Duodenal mucosa (tissue), 2 donors: ENCODE data around the gene CCSER1.
"Not testable (repeated sequence)": the region's sequence is repeated elsewhere in the genome, so short reads cannot be mapped to it uniquely, and the experiment has no call there.

Source experiments
- H3K27ac ChIP-seq: one replicate; pipeline ENCODE4 v1.7.0; 2013; ENCODE audit warnings: low read depth, low read length
- H3K27me3 ChIP-seq, 2 donors: one replicate each; pipeline ENCODE4 v1.7.0; 2013; ENCODE audit warnings: low read length in 2 of 2, control low read depth in 1 of 2; ENCODE audit not compliant: insufficient read depth in 2 of 2, control insufficient read depth in 1 of 2
- H3K36me3 ChIP-seq, 2 donors: one replicate each; pipeline ENCODE4 v1.7.0; 2013; ENCODE audit warnings: low read length in 2 of 2, control low read depth in 1 of 2; ENCODE audit not compliant: insufficient read depth in 2 of 2, control insufficient read depth in 1 of 2
- H3K4me1 ChIP-seq, 2 donors: one replicate each; pipeline ENCODE4 v1.7.0; 2013; ENCODE audit warnings: low read length in 2 of 2, control low read depth in 1 of 2; ENCODE audit not compliant: insufficient read depth in 2 of 2, control insufficient read depth in 1 of 2
- H3K4me3 ChIP-seq, 2 donors: one replicate each; pipeline ENCODE4 v1.7.0; 2013; ENCODE audit warnings: low read length in 2 of 2, low read depth in 1 of 2
- H3K9ac ChIP-seq, 2 donors: one replicate each; pipeline ENCODE4 v1.7.0; 2013; ENCODE audit warnings: low read length in 2 of 2, low read depth in 1 of 2
- H3K9me3 ChIP-seq, 2 donors: one replicate each; pipeline ENCODE4 v1.7.0; 2013; ENCODE audit warnings: low read length in 2 of 2, control low read depth in 1 of 2; ENCODE audit not compliant: control insufficient read depth in 1 of 2

The CCSER1 gene

DNA sequence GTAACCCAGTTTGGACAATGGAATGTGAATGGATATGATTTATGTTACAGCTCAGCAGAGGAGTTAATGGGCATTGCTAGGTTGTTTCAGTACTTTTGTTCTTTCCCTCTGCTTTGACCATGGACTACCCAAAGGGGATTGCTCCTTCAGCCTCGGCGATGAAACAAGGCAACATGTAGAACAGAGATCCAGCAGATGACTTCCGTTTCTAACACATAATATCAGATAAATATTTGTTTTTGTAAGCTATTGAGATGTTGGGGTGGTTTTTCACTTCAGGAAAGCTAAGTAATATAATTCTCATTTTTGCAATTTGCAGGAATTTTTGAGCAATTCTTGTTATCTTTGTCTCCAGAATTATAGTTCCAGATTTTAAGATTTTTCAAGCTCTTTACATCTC is 1241.9 kb downstream of the CCSER1 start:
- H3K4me1 ChIP-seq = no peaks in the 10 kb centered on the region
- no peaks in the 10 kb centered on the region for H3K9me3 ChIP-seq
- H3K36me3 ChIP-seq = no peaks in the 10 kb centered on the region
- no peak overlapping the region for H3K9ac ChIP-seq
- H3K4me3 ChIP-seq = no peak overlapping the region
- no peaks in the 10 kb centered on the region for H3K27me3 ChIP-seq
- no peak overlapping the region for H3K27ac ChIP-seq

DNA sequence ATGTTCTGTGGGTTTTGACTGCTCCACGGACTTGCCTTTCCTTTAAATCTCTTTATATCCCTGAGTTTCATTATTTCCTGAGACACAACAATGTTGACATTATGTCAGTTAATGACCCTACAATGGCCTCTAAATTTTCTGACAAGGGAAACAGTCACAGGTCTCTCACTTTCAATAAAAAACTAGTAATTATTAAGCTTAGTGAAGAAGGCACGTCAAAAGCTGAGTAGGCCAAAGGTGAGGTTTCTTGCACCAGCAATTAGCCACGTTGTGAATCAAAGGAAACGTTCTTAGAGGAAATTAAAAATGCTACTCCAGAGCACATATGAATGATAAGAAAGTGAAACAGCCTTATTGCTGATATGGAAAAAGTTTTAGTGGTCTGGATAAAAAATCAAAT is 1246.4 kb downstream of the CCSER1 start:
- Histone ChIP-seq H3K27ac (no peak overlapping the region), H3K9me3 (no peaks in the 10 kb centered on the region), H3K27me3 (no peaks in the 10 kb centered on the region), H3K36me3 (no peaks in the 10 kb centered on the region), H3K4me3 (no peak overlapping the region), H3K9ac (no peak overlapping the region), H3K4me1 (no peaks in the 10 kb centered on the region)

DNA sequence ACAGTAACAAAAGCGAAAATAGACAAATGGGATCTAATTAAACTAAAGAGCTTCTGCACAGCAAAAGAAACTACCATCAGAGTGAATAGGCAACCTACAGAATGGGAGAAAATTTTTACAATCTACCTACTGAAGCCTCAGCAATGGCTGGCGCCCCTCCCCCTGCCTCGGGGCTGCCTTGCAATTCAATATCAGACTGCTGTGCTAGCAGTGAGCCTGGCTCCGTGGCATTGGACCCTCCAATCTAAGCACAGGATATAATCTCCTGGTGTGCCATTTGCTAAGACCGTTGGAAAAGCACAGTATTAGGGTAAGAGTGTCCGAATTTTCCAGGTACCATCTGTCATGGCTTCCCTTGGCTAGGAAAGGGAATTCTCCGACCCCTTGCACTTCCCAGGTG is 1278.2 kb downstream of the CCSER1 start:
- H3K4me1 ChIP-seq, H3K4me3 ChIP-seq, H3K27ac ChIP-seq, H3K36me3 ChIP-seq, H3K9me3 ChIP-seq, H3K9ac ChIP-seq, H3K27me3 ChIP-seq: not testable (repeated sequence)

DNA sequence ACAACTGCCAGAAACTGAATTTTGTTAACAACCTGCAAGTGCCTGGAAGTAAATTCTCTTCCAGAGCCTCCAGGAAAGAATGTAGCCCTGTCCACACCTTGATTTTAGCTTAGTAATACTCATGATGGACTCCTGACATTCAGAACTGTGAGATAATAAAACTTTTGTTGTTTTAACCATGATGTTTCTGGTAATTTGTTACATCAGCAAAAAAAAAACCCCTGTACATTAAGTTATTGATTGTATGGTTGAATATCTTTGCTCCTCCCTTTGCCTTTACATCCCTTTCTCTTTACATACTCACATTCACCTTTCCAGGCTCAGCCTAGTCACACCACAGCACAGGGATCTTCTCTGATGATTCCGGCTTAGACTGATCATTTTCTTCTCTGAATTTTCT is 1294.8 kb downstream of the CCSER1 start:
- Histone ChIP-seq H3K4me3 (no peak overlapping the region), H3K36me3 (no peaks in the 10 kb centered on the region), H3K9me3 (peaks cover 2 to 12% of the 10 kb centered on the region in 2 donors), H3K27me3 (no peaks in the 10 kb centered on the region), H3K9ac (no peak overlapping the region), H3K4me1 (no peaks in the 10 kb centered on the region), H3K27ac (no peak overlapping the region)

DNA sequence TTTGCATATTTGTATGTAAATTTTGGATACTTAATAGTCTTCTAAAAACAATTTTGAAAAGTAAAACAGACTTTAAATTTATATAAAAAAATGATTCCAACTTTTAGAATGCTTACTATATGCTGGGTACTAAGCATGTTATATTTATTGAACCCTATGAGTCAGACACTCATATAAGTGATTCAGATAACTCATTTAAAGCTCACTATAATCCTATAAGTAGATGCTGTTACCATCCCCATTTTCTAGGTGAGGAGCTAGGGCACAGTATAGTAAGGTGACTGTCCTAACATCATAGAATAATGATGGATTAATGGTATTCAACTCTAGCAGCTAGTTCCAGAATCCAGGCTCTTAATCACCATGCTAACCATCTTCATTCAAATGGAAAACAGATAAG is 1299.5 kb downstream of the CCSER1 start:
- H3K36me3 ChIP-seq = no peaks in the 10 kb centered on the region

DNA sequence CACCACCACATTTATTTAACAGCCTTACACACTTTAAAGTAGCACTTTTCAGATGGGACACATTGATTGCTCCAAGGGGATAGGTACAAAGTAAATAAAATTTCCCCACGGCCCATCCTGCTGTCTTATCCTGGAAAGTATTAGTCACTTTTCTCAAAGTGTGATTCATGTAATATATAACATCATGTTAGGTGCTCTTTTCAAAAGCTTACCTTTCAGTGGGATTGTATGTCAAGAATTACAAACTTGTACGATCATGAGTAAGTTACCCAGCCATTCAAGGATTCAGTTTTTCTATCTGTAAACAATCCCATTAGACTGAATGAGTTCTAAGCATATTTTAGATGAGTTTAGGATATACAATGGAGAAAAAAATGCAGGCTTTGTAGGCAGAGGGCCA is 1300.0 kb downstream of the CCSER1 start:
- Histone ChIP-seq H3K9me3 (no peaks in the 10 kb centered on the region), H3K27me3 (no peaks in the 10 kb centered on the region), H3K27ac (no peak overlapping the region), H3K36me3 (no peaks in the 10 kb centered on the region), H3K4me3 (no peak overlapping the region), H3K4me1 (no peaks in the 10 kb centered on the region), H3K9ac (no peak overlapping the region)

More for the DNA sequence above, 1299.5 kb downstream of the CCSER1 start:
- Histone ChIP-seq H3K9ac (no peak overlapping the region), H3K4me1 (no peaks in the 10 kb centered on the region), H3K9me3 (no peaks in the 10 kb centered on the region), H3K4me3 (no peak overlapping the region), H3K27me3 (no peaks in the 10 kb centered on the region), H3K27ac (no peak overlapping the region)

DNA sequence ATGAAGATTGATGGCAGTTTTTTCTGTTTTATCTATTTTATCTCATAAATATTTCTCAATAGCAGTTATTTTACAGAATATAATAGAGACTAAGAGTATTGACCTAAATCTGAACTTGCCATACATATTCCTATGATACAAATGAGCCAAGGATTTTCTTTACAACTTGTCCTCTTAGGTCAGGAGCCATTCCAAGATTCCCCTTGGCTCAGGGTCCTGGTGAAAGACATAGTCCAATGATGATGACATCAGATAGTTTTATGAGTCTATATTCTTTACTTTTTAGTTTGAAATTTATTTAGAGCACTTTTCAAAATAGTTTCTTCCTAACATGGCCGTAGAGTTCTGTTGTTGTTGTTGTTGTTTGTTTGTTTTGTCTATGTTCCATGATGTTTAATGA is 1307.4 kb downstream of the CCSER1 start:
- no peaks in the 10 kb centered on the region for H3K9me3 ChIP-seq
- H3K27ac ChIP-seq = no peak overlapping the region
- no peaks in the 10 kb centered on the region for H3K36me3 ChIP-seq
- H3K4me1 ChIP-seq = no peaks in the 10 kb centered on the region
- no peaks in the 10 kb centered on the region for H3K27me3 ChIP-seq
- no peak overlapping the region for H3K9ac ChIP-seq
- no peak overlapping the region for H3K4me3 ChIP-seq

DNA sequence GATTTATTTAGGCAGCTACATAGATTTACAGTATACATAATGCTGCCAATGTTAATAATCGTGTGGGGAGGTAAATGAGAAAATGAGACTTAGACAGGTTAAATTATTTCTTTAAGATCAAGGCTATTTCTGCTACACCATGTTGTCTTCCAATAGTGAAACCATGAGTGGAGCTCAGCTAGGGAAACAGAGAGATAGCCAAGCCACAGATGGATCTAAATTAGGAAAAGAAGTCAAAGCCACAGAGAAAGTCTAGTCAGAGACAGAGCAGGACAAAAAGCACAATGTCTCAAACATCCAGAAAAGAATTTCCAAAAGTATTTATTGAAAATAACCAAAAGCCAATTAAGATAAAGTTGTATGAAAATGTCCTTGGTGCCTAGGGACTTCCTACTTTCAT is 1309.4 kb downstream of the CCSER1 start:
- Histone ChIP-seq H3K36me3 (no peaks in the 10 kb centered on the region), H3K4me1 (no peaks in the 10 kb centered on the region), H3K27ac (no peak overlapping the region), H3K9me3 (no peaks in the 10 kb centered on the region), H3K9ac (no peak overlapping the region), H3K4me3 (no peak overlapping the region), H3K27me3 (no peaks in the 10 kb centered on the region)

DNA sequence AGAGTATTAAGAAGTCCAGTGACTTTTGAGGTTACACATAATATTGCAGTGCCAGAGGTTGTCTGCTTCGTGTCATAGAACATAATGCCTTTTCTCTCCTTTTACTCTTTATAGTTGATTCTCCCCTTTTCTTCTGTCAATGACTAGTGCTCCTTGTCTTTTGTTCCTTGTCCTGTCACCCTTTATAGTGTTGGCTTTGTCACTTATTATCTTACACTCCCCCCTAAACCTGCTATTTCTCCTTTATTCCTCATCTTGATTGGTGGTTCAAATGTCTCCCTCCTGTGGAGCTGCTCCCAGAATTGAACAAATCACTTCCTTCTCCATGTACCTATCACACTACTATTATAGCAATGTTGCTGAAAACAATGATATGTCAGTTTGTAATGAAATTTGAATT is 1320.0 kb downstream of the CCSER1 start:
- no peaks in the 10 kb centered on the region for H3K4me1 ChIP-seq
- H3K36me3 ChIP-seq = no peaks in the 10 kb centered on the region
- H3K4me3 ChIP-seq = no peak overlapping the region

DNA sequence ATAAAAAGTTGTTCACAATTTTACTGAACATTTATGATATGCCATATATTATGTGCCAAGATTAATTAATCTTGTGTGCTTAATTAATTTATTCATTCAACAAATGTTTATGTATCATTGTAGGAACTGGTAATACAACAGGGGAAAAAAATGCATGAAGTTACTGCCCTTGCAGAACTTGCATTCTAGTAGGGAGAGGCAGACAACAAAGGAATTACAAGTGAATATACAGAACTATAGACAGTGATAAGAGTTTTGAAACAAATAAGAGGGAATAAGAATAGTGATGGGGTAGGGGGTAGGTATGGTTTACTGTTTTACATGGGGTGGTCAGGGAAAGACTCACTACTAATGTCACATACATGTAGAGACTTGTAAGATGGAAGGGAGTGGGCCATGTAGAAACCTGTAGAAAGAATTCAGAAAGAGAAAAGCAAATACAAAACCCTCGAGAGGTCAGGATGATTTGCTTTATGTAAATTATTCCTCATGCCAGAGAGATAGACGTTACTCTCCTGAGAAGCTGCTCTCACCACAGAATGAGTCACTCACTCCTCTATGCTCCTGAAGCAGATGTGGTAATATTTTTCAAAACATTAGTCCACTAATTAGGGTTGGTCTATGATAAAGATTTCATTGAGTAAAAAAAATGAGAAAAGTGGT is 1321.6 kb downstream of the CCSER1 start:
- Histone ChIP-seq H3K4me1 (no peaks in the 10 kb centered on the region), H3K4me3 (no peak overlapping the region), H3K9ac (no peak overlapping the region), H3K27me3 (no peaks in the 10 kb centered on the region), H3K9me3 (no peaks in the 10 kb centered on the region), H3K27ac (no peak overlapping the region), H3K36me3 (no peaks in the 10 kb centered on the region)

More for the DNA sequence above, 1320.0 kb downstream of the CCSER1 start:
- H3K27ac ChIP-seq = no peak overlapping the region
- no peaks in the 10 kb centered on the region for H3K9me3 ChIP-seq
- H3K9ac ChIP-seq = no peak overlapping the region
- H3K27me3 ChIP-seq = no peaks in the 10 kb centered on the region

DNA sequence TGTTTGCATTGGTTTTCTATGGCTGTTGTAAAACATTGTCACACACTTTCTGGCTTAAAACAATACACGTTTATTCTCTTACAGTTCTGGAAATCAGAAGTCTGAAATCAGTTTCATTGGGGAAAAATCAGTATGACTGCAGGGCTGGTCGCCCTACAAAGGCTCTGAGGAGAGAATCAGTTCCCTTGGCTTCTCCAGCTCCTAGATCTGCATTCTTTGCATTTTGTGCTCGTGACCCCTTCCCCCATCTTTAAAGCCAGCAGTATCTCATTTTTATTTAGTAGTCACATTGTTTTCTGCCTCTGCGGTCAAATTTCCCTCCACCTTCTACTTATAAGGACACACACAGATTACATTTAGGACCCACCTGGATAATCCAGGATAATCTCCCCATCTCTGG is 1326.9 kb downstream of the CCSER1 start:
- Histone ChIP-seq H3K4me1 (no peaks in the 10 kb centered on the region), H3K9me3 (no peaks in the 10 kb centered on the region), H3K36me3 (no peaks in the 10 kb centered on the region), H3K27ac (no peak overlapping the region), H3K27me3 (no peaks in the 10 kb centered on the region), H3K4me3 (no peak overlapping the region), H3K9ac (no peak overlapping the region)
